ENCODE data around the gene OLFM2.
"Not testable (repeated sequence)": the region's sequence is repeated elsewhere in the genome, so short reads cannot be mapped to it uniquely, and the experiment has no call there.

Gene OLFM2

GRCh38 chr19:9961103-9961502 lies 24.8 kb upstream of the OLFM2 start:
- TF ChIP-seq CTCF (IDR thresholded peaks at IDR 0.05; ENCODE audit: insufficient read depth, low read length, missing control alignments) = no peak
- ChIA-PET CTCF (interaction anchor here (0.6 to 6.6 kb wide), 3 partner anchors 33 to 205 kb away, joined by 3 to 49 read pairs (median 4); no protein-coding TSS in a partner anchor), POLR2A (interaction anchor here (1.0 kb wide), 1 partner anchor 48 kb away, joined by 3 read pairs; no protein-coding TSS in a partner anchor)
- no peak for DNase-seq (ENCODE audit: low read depth, low spot score)
- no peak overlapping the region for H3K4me3 ChIP-seq (ENCODE audit: low read depth, low read length)

GRCh38 chr19:9958379-9958821 lies 22.1 kb upstream of the OLFM2 start:
- TF ChIP-seq CTCF (IDR thresholded peaks at IDR 0.05; ENCODE audit: insufficient read depth, low read length, missing control alignments) = no peak
- no peak overlapping the region for H3K4me3 ChIP-seq (ENCODE audit: low read depth, low read length)
- ChIA-PET POLR2A (interaction anchor here (0.6 to 1.3 kb wide), 2 partner anchors 12 to 153 kb away, joined by 4 to 12 read pairs; partner anchors contain the start of gene P2RY11), CTCF (interaction anchor here (0.6 to 3.7 kb wide), 7 partner anchors 9 to 70 kb away, joined by 3 to 30 read pairs (median 4); no protein-coding TSS in a partner anchor)
- peak; percentile 84 for DNase-seq (ENCODE audit: low read depth, low spot score)

GRCh38 chr19:9956956-9957355 lies 20.6 kb upstream of the OLFM2 start:
- CTCF ChIA-PET = interaction anchor here (2.0 to 3.7 kb wide), 3 partner anchors 10 to 72 kb away, joined by 10 to 30 read pairs (median 18); no protein-coding TSS in a partner anchor
- no peak for TF ChIP-seq CTCF (IDR thresholded peaks at IDR 0.05; ENCODE audit: insufficient read depth, low read length, missing control alignments)

GRCh38 chr19:9953802-9954542 lies 17.7 kb upstream of the OLFM2 start:
- DNase-seq (ENCODE audit: low read depth, low spot score) = no peak
- CTCF ChIA-PET = interaction anchor here (1.8 kb wide), 1 partner anchor 46 kb away, joined by 9 read pairs; no protein-coding TSS in a partner anchor
- TF ChIP-seq CTCF (IDR thresholded peaks at IDR 0.05; ENCODE audit: insufficient read depth, low read length, missing control alignments) = no peak
- H3K4me3 ChIP-seq (ENCODE audit: low read depth, low read length) = no peak overlapping the region
- POLR2A ChIA-PET = no interaction called here

More at GRCh38 chr19:9956956-9957355, 20.6 kb upstream of the OLFM2 start:
- POLR2A ChIA-PET = no interaction called here
- DNase-seq (ENCODE audit: low read depth, low spot score) = no peak
- no peak overlapping the region for H3K4me3 ChIP-seq (ENCODE audit: low read depth, low read length)

GRCh38 chr19:9952276-9952675 lies 16.0 kb upstream of the OLFM2 start:
- no peak overlapping the region for H3K4me3 ChIP-seq (ENCODE audit: low read depth, low read length)
- POLR2A ChIA-PET = interaction anchor here (0.6 kb wide), 1 partner anchor 70 kb away, joined by 3 read pairs; no protein-coding TSS in a partner anchor
- no peak for TF ChIP-seq CTCF (IDR thresholded peaks at IDR 0.05; ENCODE audit: insufficient read depth, low read length, missing control alignments)
- CTCF ChIA-PET = interaction anchor here (1.0 to 1.3 kb wide), 2 partner anchors 33 to 48 kb away, joined by 3 read pairs; no protein-coding TSS in a partner anchor
- no peak for DNase-seq (ENCODE audit: low read depth, low spot score)

- TF ChIP-seq CTCF (IDR thresholded peaks at IDR 0.05; ENCODE audit: insufficient read depth, low read length, missing control alignments) = no peak
- no peak for DNase-seq (ENCODE audit: low read depth, low spot score)
- POLR2A ChIA-PET = interaction anchor here (2.8 kb wide), 1 partner anchor 11 kb away, joined by 12 read pairs; no protein-coding TSS in a partner anchor
- no peak overlapping the region for H3K4me3 ChIP-seq (ENCODE audit: low read depth, low read length)
- CTCF ChIA-PET = interaction anchor here (2.5 to 4.4 kb wide), 2 partner anchors 10 to 53 kb away, joined by 10 to 23 read pairs; no protein-coding TSS in a partner anchor
Measured at GRCh38 chr19:9947441-9947840, 11.1 kb upstream of the OLFM2 start.

GRCh38 chr19:9946528-9947125 lies 10.3 kb upstream of the OLFM2 start:
- H3K4me3 ChIP-seq (ENCODE audit: low read depth, low read length); DNase-seq (ENCODE audit: low read depth, low spot score): not testable (repeated sequence)
- POLR2A ChIA-PET = interaction anchor here (1.7 to 2.8 kb wide), 2 partner anchors 12 to 63 kb away, joined by 5 to 12 read pairs; partner anchors contain the start of gene COL5A3
- CTCF ChIA-PET = interaction anchor here (0.7 to 4.4 kb wide), 5 partner anchors 11 to 83 kb away, joined by 3 to 23 read pairs (median 9); no protein-coding TSS in a partner anchor
